HG02973 (cell line): Measurements from ENCODE around the gene SLC39A7.
A peak's percentile ranks its signal among the peaks of the same experiment; 100 is the strongest.

Experiments used
- ATAC-seq: cut with Tn5 transposase; IDR thresholded peaks from one replicate; pipeline ENCODE4 v1.9.1; 2021; ENCODE audit warnings: moderate library complexity; ENCODE audit not compliant: unreplicated experiment

The SLC39A7 gene

GRCh38 chr6:33189164-33189563, 11.5 kb upstream of the SLC39A7 start:
- ATAC-seq, result no peak

DNA sequence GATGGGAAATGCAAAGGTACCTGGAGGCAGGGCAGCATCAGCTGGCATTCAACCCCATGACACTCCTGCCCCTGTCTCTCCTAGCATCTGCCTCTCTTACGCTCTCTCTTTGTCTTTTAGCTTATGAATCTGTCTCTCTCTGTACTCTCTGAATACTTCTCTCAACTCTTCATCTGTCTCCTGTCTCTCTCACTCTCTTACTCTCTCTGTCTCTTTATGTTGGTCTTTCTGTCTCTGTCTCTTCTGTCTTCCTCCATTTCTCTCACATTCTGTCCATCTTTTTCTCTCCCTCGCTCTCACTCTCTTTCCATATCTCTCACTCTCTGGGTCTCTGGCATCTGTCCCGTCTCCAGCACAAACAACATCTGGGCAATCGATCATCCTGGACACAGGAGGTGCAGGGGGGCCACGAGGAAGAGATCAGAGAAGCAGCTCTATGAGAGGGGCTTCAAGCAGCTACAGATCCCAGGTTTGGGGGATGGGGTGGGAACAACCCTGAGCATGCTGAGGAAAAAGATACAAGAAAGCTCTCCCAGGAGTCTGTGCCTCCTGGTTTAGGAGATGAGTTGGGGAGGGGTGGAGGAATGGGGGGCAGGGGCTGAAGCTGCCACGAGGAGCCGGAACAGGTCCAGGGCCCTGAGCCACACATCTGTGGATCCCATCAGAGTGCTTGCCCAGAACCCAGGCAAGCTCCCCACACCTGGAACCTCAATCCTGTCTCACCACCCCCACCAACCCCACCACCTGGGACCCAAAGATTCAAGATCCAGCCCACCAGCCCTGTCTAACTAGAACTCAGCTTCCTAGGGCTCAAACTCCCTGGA, 10.8 kb upstream of the SLC39A7 start:
- no peak for ATAC-seq

- ATAC-seq, result no peak
These were observed 10.1 kb upstream of the SLC39A7 start for GRCh38 chr6:33190504-33191107.

DNA sequence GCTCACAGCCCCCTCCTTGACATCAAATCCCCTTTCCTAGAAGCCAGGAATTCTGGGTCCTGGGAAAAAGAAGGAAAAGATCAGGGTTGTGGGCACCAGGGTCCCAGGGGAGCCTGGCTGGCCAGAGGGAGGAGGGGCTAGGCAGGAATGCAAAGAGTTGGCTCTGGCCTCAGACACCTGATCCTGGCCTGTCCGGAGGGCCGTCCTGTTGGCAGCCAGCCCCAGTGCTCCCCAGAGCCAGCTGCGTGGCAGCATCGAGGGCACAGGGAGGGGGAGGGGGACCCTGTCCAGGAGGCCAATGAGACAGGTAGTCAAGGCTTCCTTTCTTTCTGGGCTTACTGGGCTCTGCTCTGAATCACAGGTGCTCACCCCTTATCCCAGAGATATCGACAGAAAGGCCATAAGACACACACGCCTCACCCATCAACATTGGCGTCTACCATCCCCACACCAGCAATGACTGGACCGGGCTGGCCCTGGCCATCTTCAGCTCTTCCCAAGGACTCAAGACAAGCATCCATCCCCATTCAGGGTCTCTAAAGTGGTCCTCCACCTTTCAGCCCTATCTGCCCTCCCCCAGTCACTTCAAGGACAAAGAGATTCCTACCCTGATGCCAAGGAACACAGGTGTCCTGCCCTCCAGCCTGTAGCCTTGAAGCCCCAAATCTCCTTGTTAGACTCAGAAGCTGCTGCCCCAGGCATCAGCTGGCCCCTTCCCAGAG, 9.1 kb upstream of the SLC39A7 start:
- no peak for ATAC-seq

- no peak for ATAC-seq
These were observed 8.5 kb upstream of the SLC39A7 start, which contains the start of gene COL11A2 for GRCh38 chr6:33192105-33192646. Gene COL11A2 (minus strand): TSS chr6:33192467. CDS start chr6:33192240, 227 bp downstream.

- ATAC-seq, result no peak
These were observed 7.7 kb upstream of the SLC39A7 start for GRCh38 chr6:33192671-33193602.

- no peak for ATAC-seq
These were observed 7.0 kb upstream of the SLC39A7 start for GRCh38 chr6:33193619-33194018.

GRCh38 chr6:33194431-33194979, 6.2 kb upstream of the SLC39A7 start:
- no peak for ATAC-seq

- ATAC-seq, result no peak
These were observed 5.1 kb upstream of the SLC39A7 start for GRCh38 chr6:33195304-33196165.

DNA sequence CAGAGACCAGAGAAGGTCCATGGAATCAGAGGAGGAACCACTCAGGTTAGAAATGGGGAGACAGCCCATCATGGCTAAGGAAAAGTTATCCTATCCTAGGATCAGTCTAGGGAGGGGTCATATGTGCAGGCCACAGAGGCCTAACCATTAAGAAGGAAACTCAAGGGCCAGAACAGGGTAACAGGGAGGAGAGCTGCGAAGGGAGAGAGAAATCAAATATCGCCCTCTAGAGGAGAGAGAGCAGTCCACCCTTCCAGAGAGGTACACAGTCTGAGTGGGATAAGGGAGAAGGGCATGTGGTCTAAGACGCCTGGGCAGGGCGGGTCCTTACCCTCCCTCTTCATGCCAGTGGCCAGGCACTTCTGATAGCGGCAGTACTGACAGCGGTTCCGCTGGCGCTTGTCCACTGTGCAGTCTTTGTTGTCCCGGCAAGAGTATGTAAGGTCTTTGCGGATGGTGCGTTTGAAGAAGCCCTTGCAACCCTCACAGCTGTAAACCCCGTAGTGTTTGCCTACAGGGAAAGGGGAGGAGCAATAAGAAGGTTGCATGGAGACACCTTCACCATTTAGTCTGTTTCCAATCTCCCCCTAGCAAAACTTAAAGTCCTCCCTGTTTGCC, 3.1 kb upstream of the SLC39A7 start:
- no peak for ATAC-seq

- no peak for ATAC-seq
These were observed 2.4 kb upstream of the SLC39A7 start for GRCh38 chr6:33198159-33198852.

- no peak for ATAC-seq
These were observed 1.7 kb upstream of the SLC39A7 start for GRCh38 chr6:33198853-33199436.

DNA sequence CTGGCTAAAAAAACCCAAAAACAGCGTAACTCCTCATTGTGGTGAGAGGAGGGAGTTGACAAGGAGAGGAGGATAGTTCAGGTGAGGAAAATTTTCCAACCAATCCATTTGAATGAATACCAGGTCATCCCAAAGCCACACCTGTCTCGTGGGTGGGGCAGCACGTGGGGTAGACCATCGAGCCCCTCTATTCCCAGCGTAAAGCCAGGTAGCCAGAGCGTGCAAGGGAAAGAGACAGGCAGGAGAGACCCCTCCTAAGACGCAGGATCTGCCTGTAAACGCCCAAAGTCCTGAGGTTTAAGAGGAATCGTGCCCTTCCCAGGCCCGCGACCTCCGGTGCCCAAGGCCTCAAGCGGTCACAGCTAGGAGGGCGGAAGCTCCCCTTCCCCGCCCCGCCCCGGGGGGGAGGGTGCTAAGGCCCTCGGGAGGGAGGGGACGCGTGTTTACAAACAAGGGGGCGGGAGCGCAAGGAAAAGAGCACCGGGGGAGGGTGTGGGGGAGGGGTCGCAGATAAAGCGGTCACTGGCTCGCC, 914 bp upstream of the SLC39A7 start:
- peak; percentile 12 for ATAC-seq

DNA sequence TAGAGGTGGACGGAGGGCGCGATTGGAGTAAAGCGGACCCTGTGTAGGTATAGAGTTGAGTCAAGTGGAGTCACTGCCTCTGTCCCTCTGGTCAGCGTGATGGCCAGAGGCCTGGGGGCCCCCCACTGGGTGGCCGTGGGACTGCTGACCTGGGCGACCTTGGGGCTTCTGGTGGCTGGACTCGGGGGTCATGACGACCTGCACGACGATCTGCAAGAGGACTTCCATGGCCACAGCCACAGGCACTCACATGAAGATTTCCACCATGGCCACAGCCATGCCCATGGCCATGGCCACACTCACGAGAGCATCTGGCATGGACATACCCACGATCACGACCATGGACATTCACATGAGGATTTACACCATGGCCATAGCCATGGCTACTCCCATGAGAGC, 479 bp downstream of the SLC39A7 start:
- ATAC-seq, result no peak

DNA sequence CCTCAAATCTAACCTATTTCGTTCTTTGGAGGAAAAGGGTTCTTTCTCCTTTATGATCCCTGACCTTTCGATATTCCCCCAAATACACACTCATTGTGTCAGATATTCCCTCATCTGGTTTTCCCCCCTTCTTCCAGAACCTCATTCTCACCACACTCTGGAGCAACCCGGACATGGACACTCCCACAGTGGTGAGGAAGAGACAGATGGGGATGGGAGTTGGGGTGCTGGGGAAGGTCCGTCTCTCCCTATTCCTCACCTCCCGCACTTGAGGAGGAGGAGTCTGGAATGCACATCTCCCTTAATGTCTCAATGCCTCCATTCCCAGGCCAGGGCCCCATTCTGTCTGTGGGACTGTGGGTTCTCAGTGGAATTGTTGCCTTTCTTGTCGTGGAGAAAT, 1.3 kb downstream of the SLC39A7 start:
- ATAC-seq, result no peak

DNA sequence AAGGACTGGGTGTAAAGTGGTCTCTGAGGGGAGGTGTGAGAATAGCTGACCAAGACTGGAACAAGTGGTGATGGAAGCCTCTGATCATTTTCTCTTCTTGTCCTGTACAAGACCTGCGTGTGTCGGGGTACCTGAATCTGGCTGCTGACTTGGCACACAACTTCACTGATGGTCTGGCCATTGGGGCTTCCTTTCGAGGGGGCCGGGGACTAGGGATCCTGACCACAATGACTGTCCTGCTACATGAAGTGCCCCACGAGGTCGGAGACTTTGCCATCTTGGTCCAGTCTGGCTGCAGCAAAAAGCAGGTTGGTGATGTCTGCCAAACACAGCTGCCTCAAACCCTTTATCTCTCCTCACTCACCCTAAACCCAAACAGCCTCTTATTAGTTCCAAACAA, 2.1 kb downstream of the SLC39A7 start:
- no peak for ATAC-seq

GRCh38 chr6:33203443-33204164, 2.9 kb downstream of the SLC39A7 start:
- ATAC-seq, result no peak
